Caco-2 (cell line): ENCODE measurements around the gene CALML3. TPM values are rescaled to one million over a fixed set of nuclear protein-coding genes. Genes with fewer than 3 reads are reported as not detected.
A peak's percentile ranks its signal among the peaks of the same experiment; 100 is the strongest.

Experiments used
- BruUV-seq: library from RNA; stranded (reverse); fragments of 400-500 nt; replicated peaks from 2 replicates; lab custom pipeline; 2021; lab: Mats Ljungman, UMichigan
- CTCF ChIA-PET: fragments of 300-600 bp; sonication (Branson Sonifier 250); formaldehyde crosslinking; loops from one replicate; lab custom pipeline; 2022; ENCODE audit warnings: antibody characterized with exemption; lab: Charles Lee
- POLR2A ChIA-PET: fragments of 300-600 bp; sonication (Branson Sonifier 250); formaldehyde crosslinking; loops from one replicate; lab custom pipeline; 2022; ENCODE audit warnings: antibody characterized with exemption; lab: Charles Lee
- DNase-seq, 2 experiments: peaks; one replicate each; pipeline versions ENCODE4 v3.0.0 to v3.0.0-alpha.2; 2020 to 2022
- H3K27me3 ChIP-seq: replicated peaks from 2 replicates; pipeline ENCODE4 v1.6.0; 2011; ENCODE audit warnings: low read length; ENCODE audit not compliant: control insufficient read depth, insufficient read depth
- H3K36me3 ChIP-seq: 2 replicates; pipeline ENCODE4 v1.5.1; 2011; ENCODE audit warnings: low read length; ENCODE audit not compliant: control insufficient read depth, insufficient read depth
- H3K4me1 ChIP-seq: fragments of 250-450 bp; sonication (Bioruptor Pico); 2 replicates; pipeline ENCODE4 v1.5.1; 2020; ENCODE audit warnings: mild to moderate bottlenecking
- H3K4me3 ChIP-seq: 2 replicates; pipeline ENCODE4 v1.5.1; 2011; ENCODE audit warnings: low read depth, mild to moderate bottlenecking, control low read depth, low read length
- H3K9me3 ChIP-seq: fragments of 250-450 bp; sonication (Bioruptor Pico); 2 replicates; pipeline ENCODE4 v1.5.1; 2020; ENCODE audit warnings: mild to moderate bottlenecking, moderate library complexity
- H3K27ac Mint-ChIP-seq: one replicate; pipeline ENCODE4 v1.8.0; 2022; ENCODE audit warnings: mixed read lengths; ENCODE audit not compliant: unreplicated experiment
- H3K27me3 Mint-ChIP-seq: one replicate; pipeline ENCODE4 v1.8.0; 2022; ENCODE audit warnings: mixed read lengths; ENCODE audit not compliant: insufficient read depth, unreplicated experiment
- H3K36me3 Mint-ChIP-seq: one replicate; pipeline ENCODE4 v1.8.0; 2022; ENCODE audit warnings: mild to moderate bottlenecking, mixed read lengths; ENCODE audit not compliant: insufficient read depth, unreplicated experiment
- H3K4me1 Mint-ChIP-seq: one replicate; pipeline ENCODE4 v1.8.0; 2022; ENCODE audit warnings: low read depth, mixed read lengths; ENCODE audit not compliant: unreplicated experiment
- H3K4me3 Mint-ChIP-seq: one replicate; pipeline ENCODE4 v1.8.0; 2022; ENCODE audit warnings: mild to moderate bottlenecking, moderate library complexity, mixed read lengths; ENCODE audit not compliant: unreplicated experiment
- H3K9me3 Mint-ChIP-seq: one replicate; pipeline ENCODE4 v1.8.0; 2022; ENCODE audit warnings: mixed read lengths; ENCODE audit not compliant: unreplicated experiment
- CTCF ChIP-seq, 2 experiments: fragments of 200-600 bp in 1 of 2; IDR thresholded peaks; 1 replicate in 1 of 2; 2 replicates in 1 of 2; pipeline versions ENCODE4 v1.5.1 to v1.8.0; 2011 to 2022; ENCODE audit warnings: antibody characterized with exemption in 1 of 2, control low read depth in 1 of 2, inconsistent platforms in 1 of 2, low read depth in 1 of 2, low read length in 1 of 2, mild to moderate bottlenecking in 1 of 2, moderate library complexity in 1 of 2; ENCODE audit not compliant: insufficient read depth in 1 of 2, severe bottlenecking in 1 of 2, unreplicated experiment in 1 of 2
- intact Hi-C: fragments of 100-400 bp; cut with micrococcal nuclease; formaldehyde crosslinking; loops from one replicate; pipeline ENCODE4 v1.10.0; 2022; ENCODE audit not compliant: unreplicated experiment
- total RNA-seq: library from RNA; stranded (reverse); gene quantifications from 2 replicates; pipeline ENCODE4 v1.2.3, GENCODE V29; 2022

Gene CALML3
- total RNA-seq, 1 experiment from 2014 or later: 0.18 TPM

DNA sequence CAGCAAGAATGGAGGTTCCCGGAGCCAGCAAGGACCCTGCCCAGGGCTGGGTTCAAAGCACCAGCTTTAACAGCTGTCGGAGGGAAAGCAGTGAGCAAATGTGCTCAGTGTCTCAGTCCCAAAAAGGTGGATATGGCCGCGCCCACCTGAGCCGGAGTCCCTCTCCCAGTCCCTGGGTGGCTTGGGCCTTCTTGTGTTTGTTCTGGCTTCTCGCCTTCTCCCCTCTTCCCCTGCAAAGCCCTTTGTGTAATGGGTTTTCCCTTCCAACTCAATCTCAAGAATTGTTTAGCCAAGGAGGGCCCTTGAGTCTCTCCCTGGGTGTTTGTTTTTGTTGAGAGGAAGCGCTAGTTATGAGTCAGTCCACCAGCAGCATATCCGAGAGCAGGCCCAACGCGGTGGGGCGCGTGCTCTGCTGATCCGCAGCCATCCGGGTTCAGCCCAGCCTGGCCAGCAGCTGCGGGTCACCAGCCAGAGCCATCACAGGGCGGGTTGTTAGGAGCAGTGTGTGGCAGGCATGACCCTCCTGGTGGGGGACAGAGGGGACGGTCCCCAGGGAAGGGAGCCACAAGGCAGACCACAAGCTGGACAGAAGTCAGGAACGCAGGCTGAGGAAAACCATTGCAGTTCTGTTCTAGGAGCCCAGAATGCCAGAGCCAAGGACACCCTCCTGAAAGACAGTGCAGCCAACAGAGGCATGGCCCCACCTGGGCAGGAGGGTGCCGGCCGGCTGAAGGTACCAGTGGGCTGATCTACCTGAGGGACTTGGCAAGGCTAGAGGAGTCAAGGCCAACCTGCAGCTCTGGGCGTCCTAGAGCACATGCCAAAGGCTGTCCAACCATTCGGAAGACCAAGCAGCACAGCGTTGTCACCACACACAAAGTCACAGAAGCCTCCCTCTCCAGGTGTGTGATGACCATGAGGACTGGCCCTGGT lies 21.3 kb downstream of the CALML3 start:
- H3K27me3 Mint-ChIP-seq: no peaks in the 10 kb centered on the region
- H3K9me3 Mint-ChIP-seq: peaks cover 11% of the 10 kb centered on the region
- no peaks in the 10 kb centered on the region for H3K36me3 Mint-ChIP-seq
- H3K4me1 Mint-ChIP-seq: peaks cover 8% of the 10 kb centered on the region
- BruUV-seq: no TSS peak
- no peak for TF ChIP-seq CTCF (IDR thresholded peaks at IDR 0.05; ENCODE audit: insufficient read depth in 1 of 2, low read depth in 1 of 2, low read length in 1 of 2, severe bottlenecking in 1 of 2, unreplicated experiment in 1 of 2)
- no peak overlapping the region for H3K4me3 Mint-ChIP-seq
- Histone ChIP-seq H3K4me1 (peaks cover 60% of the 10 kb centered on the region), H3K4me3 (no peak overlapping the region), H3K36me3 (no peaks in the 10 kb centered on the region), H3K9me3 (peaks cover 14% of the 10 kb centered on the region), H3K27me3 (no peaks in the 10 kb centered on the region)
- peak in 1 of 2 experiments; percentile 42 for DNase-seq
- intact Hi-C loops: no loop called here
- ChIA-PET POLR2A (no interaction called here), CTCF (interaction anchor here (1.5 kb wide), 1 partner anchor 77 kb away, joined by 5 read pairs; no protein-coding TSS in a partner anchor)
- no peak overlapping the region for H3K27ac Mint-ChIP-seq

GRCh38 chr10:5546891-5547680 lies 22.3 kb downstream of the CALML3 start:
- Mint-ChIP-seq H3K27ac (no peak overlapping the region), H3K9me3 (peaks cover 5% of the 10 kb centered on the region), H3K36me3 (no peaks in the 10 kb centered on the region), H3K27me3 (no peaks in the 10 kb centered on the region), H3K4me3 (no peak overlapping the region), H3K4me1 (peaks cover 12% of the 10 kb centered on the region)
- TF ChIP-seq CTCF (IDR thresholded peaks at IDR 0.05; ENCODE audit: insufficient read depth in 1 of 2, low read depth in 1 of 2, low read length in 1 of 2, severe bottlenecking in 1 of 2, unreplicated experiment in 1 of 2): no peak
- Histone ChIP-seq H3K4me3 (no peak overlapping the region), H3K9me3 (peaks cover 12% of the 10 kb centered on the region), H3K27me3 (no peaks in the 10 kb centered on the region), H3K4me1 (peaks cover 65% of the 10 kb centered on the region), H3K36me3 (no peaks in the 10 kb centered on the region)
- POLR2A ChIA-PET: interaction anchor here (0.5 to 1.8 kb wide), 2 partner anchors 18 to 75 kb away, joined by 4 to 6 read pairs; no protein-coding TSS in a partner anchor
- BruUV-seq: no TSS peak
- peak in 1 of 2 experiments; percentile 40 for DNase-seq
- intact Hi-C loops: no loop called here
- CTCF ChIA-PET: interaction anchor here (1.5 kb wide), 1 partner anchor 76 kb away, joined by 5 read pairs; no protein-coding TSS in a partner anchor

DNA sequence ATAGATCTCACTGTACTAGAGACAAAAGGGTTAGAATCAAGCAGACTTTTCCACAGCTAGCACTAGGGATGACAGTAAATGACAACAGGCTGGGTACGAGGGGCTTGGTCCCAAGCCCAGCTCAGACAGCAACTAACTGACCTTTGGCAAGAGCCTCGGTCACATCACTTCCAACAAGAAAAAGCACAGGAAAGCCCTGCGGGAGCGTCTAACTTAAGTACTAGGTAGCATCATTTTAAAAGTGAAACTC lies 22.8 kb downstream of the CALML3 start:
- no peak for DNase-seq
- Histone ChIP-seq H3K4me1 (peaks cover 65% of the 10 kb centered on the region), H3K4me3 (no peak overlapping the region), H3K27me3 (no peaks in the 10 kb centered on the region), H3K9me3 (peaks cover 6% of the 10 kb centered on the region), H3K36me3 (no peaks in the 10 kb centered on the region)
- ChIA-PET POLR2A (interaction anchor here (0.9 to 1.8 kb wide), 3 partner anchors 18 to 101 kb away, joined by 4 to 14 read pairs (median 6); no protein-coding TSS in a partner anchor), CTCF (interaction anchor here (0.6 to 1.5 kb wide), 3 partner anchors 20 to 451 kb away, joined by 5 to 6 read pairs (median 5); no protein-coding TSS in a partner anchor)
- no peaks in the 10 kb centered on the region for H3K9me3 Mint-ChIP-seq
- no peak for TF ChIP-seq CTCF (IDR thresholded peaks at IDR 0.05; ENCODE audit: insufficient read depth in 1 of 2, low read depth in 1 of 2, low read length in 1 of 2, severe bottlenecking in 1 of 2, unreplicated experiment in 1 of 2)
- peaks cover 17% of the 10 kb centered on the region for H3K4me1 Mint-ChIP-seq
- TSS peak; percentile 63 for BruUV-seq
- no peak overlapping the region for H3K4me3 Mint-ChIP-seq
- H3K27ac Mint-ChIP-seq: no peak overlapping the region
- intact Hi-C loops: no loop called here
- no peaks in the 10 kb centered on the region for H3K36me3 Mint-ChIP-seq
- H3K27me3 Mint-ChIP-seq: no peaks in the 10 kb centered on the region
